HepG2 (cell line): Measurements from ENCODE around the gene UBQLN4. TPM values are rescaled to one million over a fixed set of nuclear protein-coding genes. Genes with fewer than 3 reads are reported as not detected.

Experiments
- ATAC-seq: fragments of 200-7000 bp; cut with Tn5 transposase; 3 replicates; pipeline ENCODE4 v1.9.1; 2020; ENCODE audit warnings: mild to moderate bottlenecking, moderate library complexity
- BruUV-seq: library from RNA; stranded (reverse); fragments of 400-500 nt; replicated peaks from 2 replicates; lab custom pipeline; 2021; lab: Mats Ljungman, UMichigan
- CTCF ChIA-PET: fragments of 300-600 bp; formaldehyde crosslinking; extraction: SDS; loops from one replicate; lab custom pipeline; 2021; ENCODE audit warnings: low total read pairs, inconsistent platforms, low intra/inter-chr PET ratio; lab: Yijun Ruan, JAX
- POLR2A ChIA-PET: fragments of 350-600 bp; sonication (Branson Sonifier 250); formaldehyde crosslinking; loops from one replicate; lab custom pipeline; 2020; ENCODE audit warnings: antibody characterized with exemption, inconsistent platforms; lab: Yijun Ruan, JAX
- DNase-seq: peaks from one replicate; pipeline ENCODE4 v3.0.0-alpha.2; 2015; ENCODE audit warnings: low spot score
- FAIRE-seq: peaks from 3 replicates; lab custom pipeline; 2011; peaks lifted over from hg19 to GRCh38; lab: Jason Lieb, UNC
- H2AFZ ChIP-seq: one replicate; pipeline ENCODE4 v1.6.1; 2011; ENCODE audit warnings: low read length, inconsistent platforms
- H3K27ac ChIP-seq: fragments of 300-600 bp; 3 replicates; pipeline ENCODE4 v1.8.0; 2011; ENCODE audit warnings: mixed run types, mild to moderate bottlenecking, mixed read lengths, low read length, inconsistent platforms; ENCODE audit not compliant: insufficient read depth; ENCODE audit errors: extremely low read length
- H3K27me3 ChIP-seq, 2 experiments: fragments of 200-600 bp in 1 of 2; 2 replicates in 1 of 2; 3 replicates in 1 of 2; pipeline versions ENCODE4 v1.6.0 to v1.8.0; 2011; ENCODE audit warnings: low read length in 2 of 2, mild to moderate bottlenecking in 2 of 2, moderate library complexity in 2 of 2, inconsistent platforms in 1 of 2; ENCODE audit not compliant: insufficient read depth in 2 of 2, control insufficient read depth in 1 of 2
- H3K36me3 ChIP-seq, 2 experiments: fragments of 200-600 bp in 1 of 2; replicated peaks in 1 of 2; 2 replicates in 1 of 2; 3 replicates in 1 of 2; pipeline versions ENCODE4 v1.5.1 to v1.8.0; 2011; ENCODE audit warnings: low read length in 2 of 2, inconsistent platforms in 1 of 2; ENCODE audit not compliant: insufficient read depth in 2 of 2, control insufficient read depth in 1 of 2
- H3K4me1 ChIP-seq: 2 replicates; pipeline ENCODE4 v1.5.1; 2012; ENCODE audit warnings: low read length, inconsistent platforms; ENCODE audit not compliant: insufficient read depth
- H3K4me2 ChIP-seq: 2 replicates; pipeline ENCODE4 v1.6.0; 2011; ENCODE audit warnings: low read depth, low read length, inconsistent platforms
- H3K4me3 ChIP-seq, 3 experiments: fragments of 200-600 bp in 1 of 3; sonication (generic), shearing (Covaris generic) in 1 of 3; replicated peaks in 1 of 3; 2 replicates each; pipeline ENCODE4 v1.5.1; 2011 to 2016; ENCODE audit warnings: low read length in 3 of 3, inconsistent platforms in 2 of 3, low read depth in 2 of 3, mild to moderate bottlenecking in 2 of 3, control low read depth in 1 of 3, mixed read lengths in 1 of 3; ENCODE audit not compliant: insufficient read depth in 1 of 3
- H3K79me2 ChIP-seq: one replicate; pipeline ENCODE4 v1.6.1; 2011; ENCODE audit warnings: low read length, inconsistent platforms; ENCODE audit not compliant: insufficient read depth
- H3K9ac ChIP-seq: 2 replicates; pipeline ENCODE4 v1.6.0; 2011; ENCODE audit warnings: mild to moderate bottlenecking, low read depth, low read length, inconsistent platforms; ENCODE audit not compliant: insufficient read depth
- H3K9me3 ChIP-seq: 2 replicates; pipeline ENCODE4 v1.5.1; 2012; ENCODE audit warnings: mild to moderate bottlenecking, low read length
- H4K20me1 ChIP-seq: 2 replicates; pipeline ENCODE4 v1.6.0; 2011; ENCODE audit warnings: inconsistent platforms, mild to moderate bottlenecking, low read length, moderate library complexity; ENCODE audit not compliant: insufficient read depth
- ARNT ChIP-seq: fragments of 450-650 bp; IDR thresholded peaks from 2 replicates; pipeline ENCODE4 v1.6.1; 2017
- HDAC2 ChIP-seq: sonication (generic); formaldehyde crosslinking; IDR thresholded peaks from 2 replicates; pipeline ENCODE4 v1.4.0; 2020; ENCODE audit warnings: missing genetic modification reagents
- KAT8 ChIP-seq: IDR thresholded peaks from 2 replicates; pipeline ENCODE4 v1.6.1; 2016; ENCODE audit warnings: missing genetic modification reagents, missing compliant biosample characterization
- KLF11 ChIP-seq: IDR thresholded peaks from 2 replicates; pipeline ENCODE4 v1.6.1; 2016; ENCODE audit warnings: missing compliant biosample characterization
- MED1 ChIP-seq: sonication (generic); formaldehyde crosslinking; IDR thresholded peaks from 2 replicates; pipeline ENCODE4 v1.4.0; 2020; ENCODE audit warnings: missing genetic modification reagents
- NKX3-1 ChIP-seq: sonication (generic); formaldehyde crosslinking; IDR thresholded peaks from 2 replicates; pipeline ENCODE4 v1.5.0; 2020; ENCODE audit warnings: missing genetic modification reagents
- PHF20 ChIP-seq: sonication (generic); formaldehyde crosslinking; IDR thresholded peaks from 2 replicates; pipeline ENCODE4 v1.5.0; 2020; ENCODE audit warnings: mild to moderate bottlenecking, missing genetic modification reagents
- SAFB2 ChIP-seq: sonication (generic); formaldehyde crosslinking; IDR thresholded peaks from 2 replicates; pipeline ENCODE4 v1.5.1; 2020; ENCODE audit warnings: missing genetic modification reagents, low read depth, mild to moderate bottlenecking, borderline replicate concordance
- SKI ChIP-seq: fragments of 450-650 bp; IDR thresholded peaks from one replicate; pipeline ENCODE4 v1.6.1; 2018; ENCODE audit warnings: mild to moderate bottlenecking; ENCODE audit not compliant: partially characterized antibody
- SP1 ChIP-seq, 2 experiments: fragments of 450-650 bp in 1 of 2; sonication (generic) in 1 of 2; formaldehyde crosslinking in 1 of 2; IDR thresholded peaks; 2 replicates each; pipeline versions ENCODE4 v1.4.0 to v1.6.1; 2016 to 2020; ENCODE audit warnings: missing genetic modification reagents in 1 of 2
- ZKSCAN8 ChIP-seq: IDR thresholded peaks from 2 replicates; pipeline ENCODE4 v1.6.1; 2016; ENCODE audit warnings: borderline replicate concordance, missing genetic modification reagents, missing compliant biosample characterization
- ZMYM3 ChIP-seq: sonication (generic); formaldehyde crosslinking; IDR thresholded peaks from 2 replicates; pipeline ENCODE4 v1.5.1; 2020; ENCODE audit warnings: mild to moderate bottlenecking, missing genetic modification reagents
- ZNF253 ChIP-seq: sonication (generic); formaldehyde crosslinking; IDR thresholded peaks from 2 replicates; pipeline ENCODE4 v1.8.0; 2022; ENCODE audit warnings: mild to moderate bottlenecking, missing genetic modification reagents, borderline replicate concordance
- ZNF460 ChIP-seq: sonication (generic); formaldehyde crosslinking; IDR thresholded peaks from 2 replicates; pipeline ENCODE4 v1.5.1; 2020; ENCODE audit warnings: missing genetic modification reagents, mild to moderate bottlenecking, borderline replicate concordance
- ZNF510 ChIP-seq: sonication (generic); formaldehyde crosslinking; IDR thresholded peaks from 2 replicates; pipeline ENCODE4 v1.4.0; 2020; ENCODE audit warnings: low read depth, mild to moderate bottlenecking, missing genetic modification reagents
- ZNF709 ChIP-seq: sonication (generic); formaldehyde crosslinking; IDR thresholded peaks from 2 replicates; pipeline ENCODE4 v1.5.0; 2020; ENCODE audit warnings: mild to moderate bottlenecking, missing genetic modification reagents
- ZSCAN25 ChIP-seq: sonication (generic); formaldehyde crosslinking; IDR thresholded peaks from 2 replicates; pipeline ENCODE4 v1.8.0; 2022; ENCODE audit warnings: mild to moderate bottlenecking, missing genetic modification reagents
- WGBS: methylation state at CpG from one replicate; pipeline ENCODE4 v1.1.6; 2017; ENCODE audit warnings: low lambda C conversion rate; 5-methylcytosine and 5-hydroxymethylcytosine counted together
- in situ Hi-C: cut with HindIII; loops from 2 replicates; pipeline ENCODE4 v1.10.0; 2017; ENCODE audit warnings: low pct_unique_long_range_greater_than_20kb; ENCODE audit not compliant: extremely low pct_ligation_motif_present
- intact Hi-C: fragments of 100-400 bp; cut with micrococcal nuclease; formaldehyde crosslinking; loops from one replicate; pipeline ENCODE4 v1.10.0; 2022; ENCODE audit not compliant: unreplicated experiment
- polyA plus RNA-seq, 8 experiments: library from polyadenylated mRNA; depleted of rRNA in 3 of 8; stranded (reverse) in 7 of 8; unstranded in 1 of 8; fragments of >200 nt; fragmentation: Illumina TruSeq in 4 of 8; extraction: Trizol in 4 of 8; gene quantifications; 2 replicates each; pipeline versions ENCODE4 v1.2.1 to v1.2.3, GENCODE V29; 2011 to 2016; ENCODE audit warnings: low read depth in 4 of 8, missing spikeins in 1 of 8, mixed read lengths in 1 of 8; ENCODE audit not compliant: insufficient read depth in 1 of 8
- total RNA-seq, 5 experiments: library from RNA; depleted of rRNA; stranded (reverse); fragments of >200 nt; fragmentation: Illumina TruSeq; extraction: Trizol; gene quantifications; 2 replicates each; pipeline ENCODE4 v1.2.3, GENCODE V29; 2016; ENCODE audit warnings: low read depth in 1 of 5
- TF ChIP-seq, protein P1 (sequence below): sonication (generic); formaldehyde crosslinking; IDR thresholded peaks from 2 replicates; pipeline ENCODE4 v1.4.0; 2020; ENCODE audit warnings: low read depth, missing genetic modification reagents

UBQLN4 gene
- total and polyA plus RNA-seq, 2 of the 13 experiments (the other 11 are each of a cell fraction or from before 2014, with no cell fraction given) = 31.5 to 39.8 TPM

DNA sequence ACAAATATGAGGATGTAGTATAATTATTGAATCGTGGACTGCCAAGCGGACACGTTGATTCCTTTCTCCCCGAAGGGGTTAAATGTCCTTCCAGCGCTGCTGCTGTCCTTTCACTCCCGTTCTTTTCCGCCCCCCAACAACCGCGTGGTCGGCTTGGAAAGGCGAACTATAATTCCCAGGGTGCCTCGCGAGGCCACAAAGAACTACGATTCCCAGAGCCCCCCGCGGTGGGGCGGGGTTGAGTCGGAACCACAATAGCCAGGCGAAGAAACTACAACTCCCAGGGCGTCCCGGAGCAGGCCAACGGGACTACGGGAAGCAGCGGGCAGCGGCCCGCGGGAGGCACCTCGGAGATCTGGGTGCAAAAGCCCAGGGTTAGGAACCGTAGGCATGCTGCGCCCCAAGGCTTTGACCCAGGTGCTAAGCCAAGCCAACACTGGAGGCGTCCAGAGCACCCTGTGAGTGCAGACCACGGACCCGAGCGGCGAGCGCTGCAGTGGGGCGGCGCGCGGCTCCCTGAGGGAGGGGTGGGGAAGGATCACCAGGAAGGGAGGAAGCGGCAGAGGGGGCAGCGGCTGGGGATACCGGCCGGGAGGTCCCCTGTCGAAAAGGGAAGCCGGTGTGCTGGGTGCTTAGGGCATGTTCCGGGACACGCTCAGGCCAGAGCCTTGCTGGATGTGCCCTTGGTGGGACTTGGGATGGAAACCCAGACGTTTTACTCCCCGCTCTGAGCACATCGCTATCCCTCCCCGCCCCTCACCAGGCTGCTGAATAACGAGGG, 1.1 kb upstream of the UBQLN4 start, which contains the start of gene LAMTOR2 (continued):
- TF ChIP-seq ZNF253 (CRISPR knock-in tag) (no peak), ZMYM3 (CRISPR knock-in tag) (peak; percentile 54), ZNF510 (CRISPR knock-in tag) (no peak), KAT8 (peak; percentile 90), ZNF460 (CRISPR knock-in tag) (no peak; the same call in 1 of the 2 replicates), ARNT (no peak), SKI (no peak), NKX3-1 (CRISPR knock-in tag) (no peak)

DNA sequence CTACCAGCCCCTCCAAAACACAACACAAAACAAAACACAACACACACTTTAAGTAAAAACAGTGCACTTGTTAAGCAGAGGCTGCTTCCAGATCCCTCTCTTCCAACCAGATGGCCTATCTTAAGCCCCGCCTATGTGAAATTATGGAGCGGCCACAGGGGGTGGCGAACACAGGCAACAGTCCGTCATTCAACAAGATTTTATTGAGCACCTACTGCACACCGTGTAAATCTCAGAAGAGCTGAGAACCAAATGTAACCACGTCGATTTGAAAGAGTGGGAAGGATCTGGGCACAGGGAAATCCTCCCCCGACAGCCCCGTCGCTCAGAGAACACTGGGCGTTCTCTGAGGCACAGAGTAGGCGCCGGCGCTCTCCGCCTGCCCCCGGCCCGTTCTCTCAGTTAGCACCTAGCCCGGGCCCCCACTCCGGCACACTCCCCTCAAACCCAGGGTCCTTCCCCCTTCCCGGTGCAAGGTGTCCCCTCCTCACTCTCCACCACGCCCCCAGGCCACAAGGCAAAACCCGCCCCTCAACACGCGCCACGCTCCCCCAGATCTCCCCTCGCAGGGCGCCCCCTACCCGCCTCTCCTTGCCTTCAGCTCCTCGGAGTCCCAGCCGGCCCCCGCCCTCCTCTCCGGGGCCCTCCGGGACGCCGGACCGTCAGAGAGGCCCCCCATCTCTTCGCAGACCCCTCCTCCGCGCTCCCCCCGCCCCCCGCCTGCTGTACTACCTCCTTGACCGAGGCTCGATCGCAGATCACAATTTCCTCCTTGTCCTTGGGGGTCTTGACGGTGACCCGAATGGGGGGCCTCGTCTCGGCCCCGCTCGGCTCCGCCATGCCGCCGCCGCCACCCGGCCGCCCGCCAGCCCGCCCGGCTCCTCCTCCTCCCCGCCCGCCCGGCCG, 483 bp downstream of the UBQLN4 start:
- CTCF ChIA-PET = no interaction called here
- Histone ChIP-seq H3K4me3 (peak overlapping the region; percentile 79 to 91 (median 80)), H3K27ac (peak overlapping the region; percentile 70), H3K27me3 (no peaks in the 10 kb centered on the region; a peak in 1 of 5 replicates), H3K9me3 (no peaks in the 10 kb centered on the region), H4K20me1 (no peaks in the 10 kb centered on the region), H3K79me2 (peaks cover 18% of the 10 kb centered on the region), H3K36me3 (peaks cover 7 to 28% of the 10 kb centered on the region in 2 experiments; a peak in 4 of 5 replicates), H3K4me2 (peak overlapping the region; percentile 81), H3K9ac (peak overlapping the region; percentile 80), H2AFZ (no peak overlapping the region), H3K4me1 (peaks cover 27% of the 10 kb centered on the region)
- BruUV-seq = no TSS peak
- peak; percentile 73 for FAIRE-seq
- peak; percentile 50 for ATAC-seq
- 6% methylated on average over 25 of the region's 63 CpGs for WGBS
- in situ Hi-C loops = no loop called here
- POLR2A ChIA-PET = interaction anchor here (0.5 to 2.6 kb wide), 6 partner anchors 10 to 283 kb away, joined by 3 to 10 read pairs (median 3); partner anchors contain the start of gene PMF1
- intact Hi-C loops = no loop called here
- peak; percentile 65 for DNase-seq
- TF ChIP-seq KLF11 (CRISPR knock-in tag) (0 out of 2 replicates have a peak, but pooled peaks have one; percentile 56), PHF20 (CRISPR knock-in tag) (peak; percentile 28; the same call in 1 of the 2 replicates), ZKSCAN8 (CRISPR knock-in tag) (peak; percentile 92), SP1 (IDR thresholded peaks at IDR 0.05) (no peak), SP1 (CRISPR knock-in tag; IDR thresholded peaks at IDR 0.05) (peak; percentile 26), ZSCAN25 (peak; percentile 95), SAFB2 (CRISPR knock-in tag) (no peak), ZNF709 (CRISPR knock-in tag) (no peak), MED1 (CRISPR knock-in tag) (peak; percentile 41; the same call in 1 of the 2 replicates), HDAC2 (peak; percentile 59)
- TF ChIP-seq, protein P1, sequence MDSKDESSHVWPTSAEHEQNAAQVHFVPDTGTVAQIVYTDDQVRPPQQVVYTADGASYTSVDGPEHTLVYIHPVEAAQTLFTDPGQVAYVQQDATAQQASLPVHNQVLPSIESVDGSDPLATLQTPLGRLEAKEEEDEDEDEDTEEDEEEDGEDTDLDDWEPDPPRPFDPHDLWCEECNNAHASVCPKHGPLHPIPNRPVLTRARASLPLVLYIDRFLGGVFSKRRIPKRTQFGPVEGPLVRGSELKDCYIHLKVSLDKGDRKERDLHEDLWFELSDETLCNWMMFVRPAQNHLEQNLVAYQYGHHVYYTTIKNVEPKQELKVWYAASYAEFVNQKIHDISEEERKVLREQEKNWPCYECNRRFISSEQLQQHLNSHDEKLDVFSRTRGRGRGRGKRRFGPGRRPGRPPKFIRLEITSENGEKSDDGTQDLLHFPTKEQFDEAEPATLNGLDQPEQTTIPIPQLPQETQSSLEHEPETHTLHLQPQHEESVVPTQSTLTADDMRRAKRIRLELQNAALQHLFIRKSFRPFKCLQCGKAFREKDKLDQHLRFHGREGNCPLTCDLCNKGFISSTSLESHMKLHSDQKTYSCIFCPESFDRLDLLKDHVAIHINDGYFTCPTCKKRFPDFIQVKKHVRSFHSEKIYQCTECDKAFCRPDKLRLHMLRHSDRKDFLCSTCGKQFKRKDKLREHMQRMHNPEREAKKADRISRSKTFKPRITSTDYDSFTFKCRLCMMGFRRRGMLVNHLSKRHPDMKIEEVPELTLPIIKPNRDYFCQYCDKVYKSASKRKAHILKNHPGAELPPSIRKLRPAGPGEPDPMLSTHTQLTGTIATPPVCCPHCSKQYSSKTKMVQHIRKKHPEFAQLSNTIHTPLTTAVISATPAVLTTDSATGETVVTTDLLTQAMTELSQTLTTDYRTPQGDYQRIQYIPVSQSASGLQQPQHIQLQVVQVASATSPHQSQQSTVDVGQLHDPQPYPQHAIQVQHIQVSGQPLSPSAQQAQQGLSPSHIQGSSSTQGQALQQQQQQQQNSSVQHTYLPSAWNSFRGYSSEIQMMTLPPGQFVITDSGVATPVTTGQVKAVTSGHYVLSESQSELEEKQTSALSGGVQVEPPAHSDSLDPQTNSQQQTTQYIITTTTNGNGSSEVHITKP (CRISPR knock-in tag) = no peak
